HCT116 (cell line): Measurements from ENCODE around the gene TSC2. TPM values are rescaled to one million over a fixed set of nuclear protein-coding genes. Genes with fewer than 3 reads are reported as not detected.

ENCODE experiments used
- ATAC-seq: fragments of 200-7000 bp; cut with Tn5 transposase; 2 replicates; pipeline ENCODE4 v1.9.1; 2020; ENCODE audit warnings: mild to moderate bottlenecking, moderate library complexity
- BruUV-seq: library from RNA; stranded (reverse); fragments of 400-500 nt; replicated peaks from 2 replicates; lab custom pipeline; 2021; lab: Mats Ljungman, UMichigan
- CTCF ChIA-PET: fragments of 300-600 bp; sonication (Branson Sonifier 250); formaldehyde crosslinking; loops from one replicate; lab custom pipeline; 2021; ENCODE audit warnings: antibody characterized with exemption; lab: Charles Lee
- POLR2A ChIA-PET: fragments of 300-600, 350-600 bp; sonication (Branson Sonifier 250); formaldehyde crosslinking; loops from one replicate; lab custom pipeline; 2021; ENCODE audit warnings: antibody characterized with exemption; lab: Charles Lee
- RAD21 ChIA-PET, 2 experiments: fragments of 300-600 bp; sonication (Branson Sonifier 250); formaldehyde crosslinking; loops; one replicate each; lab custom pipeline; 2023; ENCODE audit warnings: low total read pairs in 2 of 2; ENCODE audit not compliant: uncharacterized antibody in 2 of 2, unreplicated experiment in 2 of 2, low non-redundant PET in 1 of 2; lab: Charles Lee
- DNase-seq: peaks from one replicate; pipeline ENCODE4 v3.0.0-alpha.2; 2010; ENCODE audit warnings: low read depth, low spot score
- H2AFZ ChIP-seq: fragments of 200-600 bp; shearing (Covaris generic), sonication (generic); 2 replicates; pipeline ENCODE4 v1.6.1; 2017; ENCODE audit warnings: low read depth, mixed run types, mixed read lengths, antibody characterized with exemption, low read length; ENCODE audit not compliant: poor library complexity, severe bottlenecking
- H3K27ac ChIP-seq: 2 replicates; pipeline ENCODE4 v1.5.1; 2012; ENCODE audit warnings: low read depth, low read length
- H3K27me3 ChIP-seq: fragments of 200-600 bp; sonication (generic); 2 replicates; pipeline ENCODE4 v1.6.1; 2016; ENCODE audit warnings: mixed run types, low read length, mixed read lengths; ENCODE audit not compliant: insufficient read depth
- H3K36me3 ChIP-seq, 2 experiments: fragments of 200-500 bp in 1 of 2; fragments of 200-600 bp in 1 of 2; sonication (Bioruptor generic) in 1 of 2; sonication (generic) in 1 of 2; 2 replicates each; pipeline versions ENCODE4 v1.5.1 to v1.6.1; 2014 to 2016; ENCODE audit warnings: low read length in 2 of 2, inconsistent platforms in 1 of 2, mixed read lengths in 1 of 2, mixed run types in 1 of 2; ENCODE audit not compliant: insufficient read depth in 2 of 2, control insufficient read depth in 1 of 2
- H3K4me1 ChIP-seq, 2 experiments: fragments of 200-600 bp in 1 of 2; sonication (generic) in 1 of 2; 2 replicates each; pipeline versions ENCODE4 v1.5.1 to v1.6.1; 2012 to 2017; ENCODE audit warnings: low read length in 2 of 2, inconsistent platforms in 1 of 2, mild to moderate bottlenecking in 1 of 2, mixed read lengths in 1 of 2, mixed run types in 1 of 2, moderate library complexity in 1 of 2; ENCODE audit not compliant: insufficient read depth in 2 of 2, control insufficient read depth in 1 of 2
- H3K4me2 ChIP-seq: fragments of 200-600 bp; sonication (generic); 2 replicates; pipeline ENCODE4 v1.6.1; 2017; ENCODE audit warnings: mixed run types, low read length, mixed read lengths
- H3K4me3 ChIP-seq, 2 experiments: fragments of 200-600 bp in 1 of 2; sonication (generic) in 1 of 2; replicated peaks in 1 of 2; 2 replicates each; pipeline ENCODE4 v1.5.1; 2011 to 2016; ENCODE audit warnings: low read length in 2 of 2, control low read depth in 1 of 2, low read depth in 1 of 2, mild to moderate bottlenecking in 1 of 2, mixed read lengths in 1 of 2, mixed run types in 1 of 2
- H3K79me2 ChIP-seq: fragments of 200-600 bp; sonication (generic); 2 replicates; pipeline ENCODE4 v1.6.1; 2017; ENCODE audit warnings: mild to moderate bottlenecking, mixed run types, low read length, moderate library complexity, mixed read lengths; ENCODE audit not compliant: insufficient read depth
- H3K9ac ChIP-seq: fragments of 200-600 bp; sonication (generic); 2 replicates; pipeline ENCODE4 v1.6.1; 2016; ENCODE audit warnings: low read length, mixed read lengths
- H3K9me2 ChIP-seq: fragments of 200-600 bp; sonication (generic), shearing (Covaris generic); 2 replicates; pipeline ENCODE4 v1.6.1; 2017; ENCODE audit warnings: mixed run types, mild to moderate bottlenecking, moderate library complexity; ENCODE audit not compliant: insufficient read depth
- H3K9me3 ChIP-seq, 2 experiments: fragments of 200-500 bp in 1 of 2; fragments of 200-600 bp in 1 of 2; sonication (Bioruptor generic) in 1 of 2; sonication (generic) in 1 of 2; 2 replicates each; pipeline ENCODE4 v1.6.1; 2014 to 2017; ENCODE audit warnings: low read length in 2 of 2, mixed read lengths in 2 of 2, inconsistent platforms in 1 of 2, low read depth in 1 of 2, mild to moderate bottlenecking in 1 of 2, mixed run types in 1 of 2, moderate library complexity in 1 of 2; ENCODE audit not compliant: control insufficient read depth in 1 of 2, insufficient read depth in 1 of 2
- H4K20me1 ChIP-seq: fragments of 200-600 bp; sonication (generic), shearing (Covaris generic); 2 replicates; pipeline ENCODE4 v1.6.1; 2017; ENCODE audit warnings: mixed run types, mild to moderate bottlenecking, moderate library complexity; ENCODE audit not compliant: insufficient read depth
- CBX3 ChIP-seq: IDR thresholded peaks from 2 replicates; pipeline ENCODE4 v1.6.1; 2012; ENCODE audit warnings: low read depth
- EGR1 ChIP-seq: IDR thresholded peaks from 2 replicates; pipeline ENCODE4 v1.6.1; 2012; ENCODE audit warnings: low read depth
- ELF1 ChIP-seq: IDR thresholded peaks from 2 replicates; pipeline ENCODE4 v1.6.1; 2012; ENCODE audit warnings: low read depth, borderline replicate concordance
- EZH2 ChIP-seq: fragments of 200-600 bp; sonication (generic); IDR thresholded peaks from 2 replicates; pipeline ENCODE4 v1.6.1; 2017; ENCODE audit warnings: antibody characterized with exemption, mixed run types
- POLR2AphosphoS5 ChIP-seq: IDR thresholded peaks from 2 replicates; pipeline ENCODE4 v1.6.1; 2011; ENCODE audit warnings: mild to moderate bottlenecking, low read depth, low read length, moderate library complexity
- SIN3A ChIP-seq: IDR thresholded peaks from 2 replicates; pipeline ENCODE4 v1.6.1; 2012; ENCODE audit warnings: low read depth
- TCF7L2 ChIP-seq: IDR thresholded peaks from 2 replicates; pipeline ENCODE4 v1.7.0; 2011; ENCODE audit warnings: borderline replicate concordance, inconsistent platforms; ENCODE audit not compliant: insufficient read depth, insufficient read length; ENCODE audit errors: extremely low read depth
- intact Hi-C: fragments of 100-400 bp; cut with micrococcal nuclease; formaldehyde crosslinking; loops from 2 replicates; pipeline ENCODE4 v1.10.0; 2022
- total RNA-seq: library from RNA; stranded (reverse); gene quantifications from one replicate; pipeline ENCODE4 v1.2.1, GENCODE V29; 2021; ENCODE audit not compliant: unreplicated experiment
- TF ChIP-seq, protein P1 (sequence below): IDR thresholded peaks from 2 replicates; pipeline ENCODE4 v1.6.1; 2012
- TF ChIP-seq, protein P2 (sequence below), 3 experiments: fragments of 200-600 bp in 1 of 3; sonication (generic) in 1 of 3; IDR thresholded peaks in 2 of 3; conservative IDR thresholded peaks in 1 of 3; 2 replicates each; pipeline ENCODE4 v1.5.1; 2012 to 2017; ENCODE audit warnings: low read depth in 2 of 3, low read length in 2 of 3, antibody characterized with exemption in 1 of 3, borderline replicate concordance in 1 of 3, control low read depth in 1 of 3, mild to moderate bottlenecking in 1 of 3, mixed read lengths in 1 of 3, mixed run types in 1 of 3, moderate library complexity in 1 of 3; ENCODE audit not compliant: insufficient read depth in 1 of 3

The TSC2 gene
- total RNA-seq, 1 experiment from 2014 or later: 74.1 TPM

DNA sequence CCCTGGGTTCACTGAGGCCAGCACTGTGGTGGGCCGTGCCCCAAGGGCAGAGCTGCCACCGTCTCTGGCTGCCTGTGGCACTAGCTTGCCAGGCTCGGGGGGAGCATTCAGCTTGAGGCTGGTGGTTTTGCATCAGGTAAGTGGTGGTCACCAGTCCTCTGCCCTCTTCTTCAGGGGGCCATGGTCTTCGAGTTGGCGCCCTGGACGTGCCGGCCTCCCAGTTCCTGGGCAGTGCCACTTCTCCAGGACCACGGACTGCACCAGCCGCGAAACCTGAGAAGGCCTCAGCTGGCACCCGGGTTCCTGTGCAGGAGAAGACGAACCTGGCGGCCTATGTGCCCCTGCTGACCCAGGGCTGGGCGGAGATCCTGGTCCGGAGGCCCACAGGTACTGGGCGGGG lies 32.2 kb downstream of the TSC2 start:
- ATAC-seq (no peak), DNase-seq (no peak)
- RAD21 ChIA-PET: no interaction called here
- Histone ChIP-seq H3K9me2 (no peaks in the 10 kb centered on the region), H3K36me3 (no peaks in the 10 kb centered on the region), H3K9me3 (no peaks in the 10 kb centered on the region), H3K27me3 (no peaks in the 10 kb centered on the region), H3K4me1 (no peaks in the 10 kb centered on the region), H3K9ac (no peak overlapping the region), H4K20me1 (no peaks in the 10 kb centered on the region), H3K4me2 (no peak overlapping the region), H3K79me2 (no peaks in the 10 kb centered on the region), H3K27ac (no peak overlapping the region), H2AFZ (no peak overlapping the region), H3K4me3 (no peak overlapping the region)
- POLR2A ChIA-PET: no interaction called here
- BruUV-seq: no TSS peak
- intact Hi-C loops: no loop called here
- CTCF ChIA-PET: no interaction called here
- TF ChIP-seq POLR2AphosphoS5 (no peak), EZH2 (no peak), ELF1 (no peak), CBX3 (no peak), TCF7L2 (no peak), SIN3A (no peak), EGR1 (no peak)
- TF ChIP-seq, protein P1, sequence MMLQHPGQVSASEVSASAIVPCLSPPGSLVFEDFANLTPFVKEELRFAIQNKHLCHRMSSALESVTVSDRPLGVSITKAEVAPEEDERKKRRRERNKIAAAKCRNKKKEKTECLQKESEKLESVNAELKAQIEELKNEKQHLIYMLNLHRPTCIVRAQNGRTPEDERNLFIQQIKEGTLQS: no peak
- TF ChIP-seq, protein P2, sequence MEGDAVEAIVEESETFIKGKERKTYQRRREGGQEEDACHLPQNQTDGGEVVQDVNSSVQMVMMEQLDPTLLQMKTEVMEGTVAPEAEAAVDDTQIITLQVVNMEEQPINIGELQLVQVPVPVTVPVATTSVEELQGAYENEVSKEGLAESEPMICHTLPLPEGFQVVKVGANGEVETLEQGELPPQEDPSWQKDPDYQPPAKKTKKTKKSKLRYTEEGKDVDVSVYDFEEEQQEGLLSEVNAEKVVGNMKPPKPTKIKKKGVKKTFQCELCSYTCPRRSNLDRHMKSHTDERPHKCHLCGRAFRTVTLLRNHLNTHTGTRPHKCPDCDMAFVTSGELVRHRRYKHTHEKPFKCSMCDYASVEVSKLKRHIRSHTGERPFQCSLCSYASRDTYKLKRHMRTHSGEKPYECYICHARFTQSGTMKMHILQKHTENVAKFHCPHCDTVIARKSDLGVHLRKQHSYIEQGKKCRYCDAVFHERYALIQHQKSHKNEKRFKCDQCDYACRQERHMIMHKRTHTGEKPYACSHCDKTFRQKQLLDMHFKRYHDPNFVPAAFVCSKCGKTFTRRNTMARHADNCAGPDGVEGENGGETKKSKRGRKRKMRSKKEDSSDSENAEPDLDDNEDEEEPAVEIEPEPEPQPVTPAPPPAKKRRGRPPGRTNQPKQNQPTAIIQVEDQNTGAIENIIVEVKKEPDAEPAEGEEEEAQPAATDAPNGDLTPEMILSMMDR (IDR thresholded peaks at IDR 0.05 in 2 of 3, conservative IDR thresholded peaks at IDR 0.05 in 1 of 3; ENCODE audit: borderline replicate concordance in 1 of 3, insufficient read depth in 1 of 3, low read depth in 2 of 3, low read length in 2 of 3): no peak
